HT-29 (cell line): Measurements from ENCODE around the gene UGT1A4. TPM values are rescaled to one million over a fixed set of nuclear protein-coding genes. Genes with fewer than 3 reads are reported as not detected.
A peak's percentile ranks its signal among the peaks of the same experiment; 100 is the strongest.

Source experiments
- DNase-seq: peaks from one replicate; pipeline ENCODE4 v3.0.0-alpha.2; 2015; ENCODE audit warnings: low spot score
- total RNA-seq: library from RNA; depleted of rRNA; stranded (reverse); fragments of >200 nt; shearing (Covaris generic); gene quantifications from 2 replicates; pipeline ENCODE4 v1.2.3, GENCODE V29; 2014

UGT1A4 gene
- total RNA-seq, 1 experiment from 2014 or later, result 3.4 TPM

- DNase-seq, result no peak
Measured at GRCh38 chr2:233807966-233808935, 89.7 kb downstream of the UGT1A4 start.

- no peak for DNase-seq
Measured at GRCh38 chr2:233810385-233810784, 91.8 kb downstream of the UGT1A4 start.

- DNase-seq, result no peak
Measured at GRCh38 chr2:233811087-233811486, 92.6 kb downstream of the UGT1A4 start.

- no peak for DNase-seq
Measured at GRCh38 chr2:233811732-233812131, 93.2 kb downstream of the UGT1A4 start.

- DNase-seq, result no peak
Measured at GRCh38 chr2:233813236-233814055, 94.9 kb downstream of the UGT1A4 start.

- peak; percentile 47 for DNase-seq
Measured at GRCh38 chr2:233814056-233814835, 95.7 kb downstream of the UGT1A4 start.

- no peak for DNase-seq
Measured at GRCh38 chr2:233815861-233816260, 97.3 kb downstream of the UGT1A4 start.

- DNase-seq, result no peak
Measured at GRCh38 chr2:233816334-233816733, 97.8 kb downstream of the UGT1A4 start.

GRCh38 chr2:233816771-233817170, 98.2 kb downstream of the UGT1A4 start:
- DNase-seq, result no peak

GRCh38 chr2:233817361-233817911, 98.9 kb downstream of the UGT1A4 start:
- no peak for DNase-seq

GRCh38 chr2:233817995-233818638, 99.6 kb downstream of the UGT1A4 start:
- DNase-seq, result no peak

GRCh38 chr2:233818639-233819621, 100.4 kb downstream of the UGT1A4 start:
- DNase-seq, result no peak

GRCh38 chr2:233819884-233820773, 101.6 kb downstream of the UGT1A4 start:
- no peak for DNase-seq

- no peak for DNase-seq
Measured at GRCh38 chr2:233820774-233821105, 102.2 kb downstream of the UGT1A4 start.

GRCh38 chr2:233821196-233821595, 102.7 kb downstream of the UGT1A4 start:
- no peak for DNase-seq

- DNase-seq, result no peak
Measured at GRCh38 chr2:233821709-233822100, 103.2 kb downstream of the UGT1A4 start.

- DNase-seq, result no peak
Measured at GRCh38 chr2:233822101-233822771, 103.7 kb downstream of the UGT1A4 start.
